A549 (cell line): Measurements from ENCODE around the gene GPATCH8.

Experiments
- BCL3 ChIP-seq: fragments of >200 bp; sonication (Bioruptor Twin); formaldehyde crosslinking; IDR thresholded peaks from 3 replicates; pipeline ENCODE4 v1.6.1; 2016
- BHLHE40 ChIP-seq: IDR thresholded peaks from 2 replicates; pipeline ENCODE4 v1.6.1; 2012; ENCODE audit warnings: low read depth, low read length, inconsistent platforms
- CTCF ChIP-seq: fragments of >200 bp; sonication (Bioruptor Twin); formaldehyde crosslinking; IDR thresholded peaks from 3 replicates; pipeline ENCODE4 v1.5.1; 2016
- EP300 ChIP-seq, 2 experiments: fragments of >200 bp; sonication (Bioruptor Twin); formaldehyde crosslinking; IDR thresholded peaks; 2 replicates in 1 of 2; 3 replicates in 1 of 2; pipeline ENCODE4 v1.6.1; 2016 to 2017
- FOSB ChIP-seq: fragments of 250-450 bp; sonication (Bioruptor Pico); IDR thresholded peaks from 2 replicates; pipeline ENCODE4 v1.5.0; 2020; ENCODE audit warnings: mild to moderate bottlenecking, moderate library complexity
- MAX ChIP-seq: IDR thresholded peaks from 2 replicates; pipeline ENCODE4 v1.6.1; 2012
- POLR2A ChIP-seq: IDR thresholded peaks from 2 replicates; pipeline ENCODE4 v1.6.1; 2012; ENCODE audit warnings: mild to moderate bottlenecking, low read length
- USF2 ChIP-seq: fragments of 450-650 bp; IDR thresholded peaks from 2 replicates; pipeline ENCODE4 v1.6.1; 2014; ENCODE audit warnings: antibody characterized with exemption

GRCh38 chr17:44375196-44376017, 127.8 kb downstream of the GPATCH8 start:
- TF ChIP-seq FOSB (CRISPR knock-in tag), result no peak
- no peak for TF ChIP-seq EP300 (IDR thresholded peaks at IDR 0.05)
- TF ChIP-seq MAX, result no peak
- TF ChIP-seq USF2, result no peak
- TF ChIP-seq BCL3, result no peak
- TF ChIP-seq CTCF, result no peak
- no peak for TF ChIP-seq POLR2A
- no peak for TF ChIP-seq BHLHE40
